NCI-H345 treated with DMSO at 0.1 percent for 48 hours (cell line): ENCODE data around the gene MAPK8IP3.

Source experiments
- DNase-seq: peaks from one replicate; lab custom pipeline; 2025; ENCODE audit not compliant: unreplicated experiment; lab: John Stamatoyannopoulos, UW

Gene MAPK8IP3

DNA sequence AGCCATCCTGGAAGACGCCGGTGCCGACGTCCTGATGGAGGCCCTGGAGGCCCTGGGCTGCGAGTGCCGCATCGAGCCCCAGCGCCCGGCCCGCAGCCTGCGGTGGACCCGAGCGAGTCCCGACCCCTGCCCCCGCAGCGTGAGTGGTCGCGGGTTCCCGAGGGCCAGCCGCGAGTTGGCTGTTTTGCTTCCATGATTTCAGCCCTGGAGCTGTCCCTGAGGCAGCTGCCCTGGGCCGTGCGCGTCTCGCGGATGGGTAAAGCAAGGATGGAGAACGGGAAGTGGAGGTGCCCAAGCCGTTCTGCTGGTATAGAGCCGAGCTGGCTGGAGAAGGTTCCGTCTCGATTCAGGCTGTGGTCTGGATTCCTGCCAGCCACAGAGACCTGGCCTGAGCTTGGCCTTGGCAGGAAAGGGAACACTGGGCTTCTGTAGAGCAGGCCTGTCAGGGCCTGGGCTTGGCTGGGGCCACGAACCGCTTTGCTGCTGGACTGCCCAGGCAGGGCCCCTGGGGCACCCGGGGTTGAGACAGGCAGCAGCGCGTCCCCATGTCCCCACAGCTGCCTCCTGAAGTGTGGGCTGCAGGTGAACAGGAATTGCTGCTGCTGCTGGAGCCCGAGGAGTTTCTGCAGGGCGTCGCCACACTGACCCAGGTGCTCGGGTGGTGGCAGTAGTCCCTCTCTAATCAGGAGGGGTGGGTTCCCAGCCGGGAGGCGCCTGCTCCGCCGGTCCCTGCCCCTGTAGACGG lies 67.9 kb downstream of the MAPK8IP3 start:
- DNase-seq: no peak

DNA sequence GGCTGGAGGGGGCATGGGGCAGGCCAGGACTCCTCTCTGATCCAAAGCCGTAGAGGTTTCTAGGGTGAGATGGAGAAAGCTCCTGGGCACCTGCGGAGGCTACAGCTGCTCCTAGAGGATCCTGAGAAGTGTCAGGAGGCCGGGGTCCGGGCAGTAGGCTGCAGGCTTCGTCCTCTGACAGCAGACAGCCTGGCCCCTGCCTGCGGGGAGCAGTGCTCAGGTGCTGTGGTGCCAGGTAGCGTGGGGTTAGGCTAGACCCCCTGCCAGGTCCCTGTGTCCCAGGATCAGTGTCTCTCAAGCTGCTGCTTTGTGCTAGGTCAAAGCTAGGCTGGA lies 68.4 kb downstream of the MAPK8IP3 start:
- DNase-seq: no peak

DNA sequence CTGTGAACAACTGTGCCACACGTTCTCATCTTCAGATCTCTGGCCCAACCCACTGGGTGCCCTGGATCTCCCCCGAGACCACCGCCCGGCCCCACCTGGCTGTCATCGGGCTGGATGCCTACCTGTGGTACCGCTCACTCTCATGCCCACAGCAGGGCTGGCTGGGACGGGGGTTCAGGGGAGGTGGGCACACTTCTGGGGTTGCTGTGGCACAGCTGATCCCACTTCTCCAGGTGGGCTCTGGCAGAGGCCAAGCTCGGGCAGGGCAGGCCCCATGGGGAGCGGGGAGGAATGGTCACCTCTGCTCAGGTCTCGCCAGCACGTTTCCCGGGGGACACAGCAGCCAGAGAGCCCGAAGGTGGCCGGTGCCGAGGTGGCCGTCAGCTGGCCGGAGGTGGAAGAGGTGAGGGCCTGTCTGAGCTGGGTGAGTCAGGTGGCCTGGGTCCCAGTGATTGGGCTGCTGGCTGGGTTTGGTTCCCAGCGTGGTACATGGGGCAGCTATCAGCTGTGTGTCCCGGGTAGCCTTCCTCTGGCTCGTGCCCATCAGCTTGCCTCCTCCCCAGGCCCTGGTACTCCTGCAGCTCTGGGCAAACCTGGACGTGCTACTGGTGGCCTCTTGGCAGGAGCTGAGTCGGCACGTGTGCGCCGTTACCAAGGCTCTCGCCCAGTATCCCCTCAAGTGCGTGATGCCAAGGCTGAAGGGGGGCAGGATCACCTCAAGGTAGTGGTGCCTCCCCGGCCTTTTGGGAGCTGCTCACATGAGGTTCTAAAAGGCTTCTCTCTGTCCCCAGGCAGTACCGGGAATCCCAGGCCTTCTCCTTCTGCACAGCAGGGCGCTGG lies 69.2 kb downstream of the MAPK8IP3 start:
- DNase-seq: no peak

DNA sequence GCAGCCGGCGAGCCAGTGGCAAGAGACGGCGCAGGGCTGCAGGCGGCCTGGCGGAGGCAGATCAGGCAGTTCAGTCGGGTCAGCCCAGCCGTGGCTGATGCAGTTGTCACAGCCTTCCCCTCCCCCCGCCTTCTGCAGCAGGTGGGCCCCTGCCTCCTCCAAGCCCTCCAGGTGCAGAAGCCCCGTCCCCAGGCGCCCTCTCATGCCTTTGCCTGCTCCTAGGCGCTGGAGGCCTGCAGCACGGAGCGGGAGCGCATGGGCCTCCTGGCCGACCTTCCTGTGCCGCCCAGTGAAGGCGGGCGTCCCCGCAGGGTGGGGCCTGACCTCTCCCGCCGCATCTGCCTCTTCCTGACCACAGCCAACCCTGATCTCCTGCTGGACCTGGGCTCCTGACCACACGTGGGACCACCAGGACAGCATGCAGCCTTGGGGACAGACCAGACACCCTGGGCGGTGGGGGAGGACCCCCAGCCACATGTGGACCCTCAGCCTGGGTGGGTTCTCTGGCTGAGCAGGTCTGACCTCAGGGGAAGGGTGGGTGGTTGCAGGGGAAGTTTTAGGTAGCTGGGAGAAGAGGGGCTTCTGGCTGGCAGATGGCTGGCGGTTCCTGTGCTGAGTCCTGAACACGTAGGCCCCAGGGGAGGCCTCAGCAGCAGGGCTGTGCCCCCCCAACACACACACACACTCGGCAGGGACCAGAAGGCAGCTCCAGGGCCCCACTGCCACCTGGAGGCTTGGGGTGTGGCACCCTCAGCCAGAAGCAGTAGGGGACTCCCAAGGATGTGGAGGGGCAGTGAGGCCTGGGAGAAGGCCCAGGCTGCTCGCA lies 70.1 kb downstream of the MAPK8IP3 start:
- no peak for DNase-seq

DNA sequence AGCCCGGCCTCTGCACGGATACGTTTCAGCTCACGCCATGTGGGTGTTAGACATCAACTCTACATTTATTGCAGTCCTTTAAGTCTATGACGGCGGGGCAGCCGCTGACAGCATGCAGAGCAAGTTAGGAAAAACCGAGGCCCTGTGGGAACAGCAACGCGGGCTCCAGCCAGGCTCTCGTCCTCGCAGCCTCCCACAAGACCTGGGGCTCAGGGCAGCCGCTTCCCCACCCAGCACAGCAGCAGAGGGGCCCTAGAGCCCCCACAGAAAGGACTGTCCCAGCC lies 70.6 kb downstream of the MAPK8IP3 start:
- DNase-seq: no peak

DNA sequence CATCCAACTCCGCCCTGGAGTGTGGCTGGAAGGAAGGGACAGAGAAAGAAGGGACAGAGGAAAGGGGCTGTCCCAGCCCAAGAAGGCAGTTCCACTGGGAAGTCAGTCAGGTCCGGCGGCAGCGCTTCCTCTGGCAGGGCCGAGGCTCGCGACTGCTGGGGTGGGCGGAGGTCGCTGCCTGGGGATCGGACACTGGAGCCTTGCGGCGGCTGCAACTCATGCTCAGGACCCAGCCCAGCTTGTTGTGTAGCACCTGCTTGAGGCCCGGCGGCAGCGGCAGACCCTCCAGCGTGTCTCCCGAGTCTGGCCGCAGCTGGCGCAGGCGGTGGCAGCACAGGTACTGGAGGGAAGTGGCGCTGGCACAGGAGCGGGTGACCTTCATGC lies 71.0 kb downstream of the MAPK8IP3 start:
- no peak for DNase-seq

DNA sequence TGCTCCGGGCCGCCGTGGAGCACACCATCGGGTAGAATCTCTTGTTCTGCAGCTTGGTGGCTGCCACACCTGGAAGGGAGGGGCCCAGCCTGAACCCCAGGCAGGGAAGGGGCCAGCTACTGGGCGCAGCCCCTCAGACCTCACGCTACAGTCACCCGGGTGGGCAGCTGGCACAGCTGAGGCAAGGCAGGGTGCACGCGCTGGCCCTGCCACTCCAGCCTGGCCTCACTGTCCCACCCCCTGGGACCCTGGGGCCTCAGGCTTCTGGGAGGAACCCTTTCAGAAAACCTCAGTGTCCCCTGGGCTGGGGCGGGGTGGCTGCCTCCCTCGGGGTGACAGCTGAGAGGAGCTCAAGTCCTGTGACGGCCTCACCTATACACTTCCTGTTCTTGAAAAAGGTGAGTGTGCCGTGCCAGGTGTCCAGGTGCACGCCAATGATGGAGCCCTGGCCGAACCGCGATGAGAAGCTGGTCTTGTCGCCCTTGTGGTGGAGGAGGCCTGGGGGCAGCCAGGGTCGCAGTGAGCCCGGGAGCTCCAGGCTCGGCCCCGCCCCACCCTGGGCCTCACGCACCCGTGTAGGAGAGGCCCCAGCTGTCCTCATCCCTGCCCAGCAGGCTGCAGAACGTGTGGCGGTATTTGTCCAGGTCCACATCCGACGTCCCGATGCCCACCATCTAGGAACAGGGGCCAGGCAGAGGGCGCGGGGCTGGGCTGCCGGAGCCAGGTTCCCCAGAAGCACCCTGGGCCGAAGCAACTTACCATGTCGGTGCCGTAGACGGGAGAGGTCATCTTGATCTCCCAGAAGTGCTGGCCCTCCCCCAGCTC lies 71.6 kb downstream of the MAPK8IP3 start:
- no peak for DNase-seq

DNA sequence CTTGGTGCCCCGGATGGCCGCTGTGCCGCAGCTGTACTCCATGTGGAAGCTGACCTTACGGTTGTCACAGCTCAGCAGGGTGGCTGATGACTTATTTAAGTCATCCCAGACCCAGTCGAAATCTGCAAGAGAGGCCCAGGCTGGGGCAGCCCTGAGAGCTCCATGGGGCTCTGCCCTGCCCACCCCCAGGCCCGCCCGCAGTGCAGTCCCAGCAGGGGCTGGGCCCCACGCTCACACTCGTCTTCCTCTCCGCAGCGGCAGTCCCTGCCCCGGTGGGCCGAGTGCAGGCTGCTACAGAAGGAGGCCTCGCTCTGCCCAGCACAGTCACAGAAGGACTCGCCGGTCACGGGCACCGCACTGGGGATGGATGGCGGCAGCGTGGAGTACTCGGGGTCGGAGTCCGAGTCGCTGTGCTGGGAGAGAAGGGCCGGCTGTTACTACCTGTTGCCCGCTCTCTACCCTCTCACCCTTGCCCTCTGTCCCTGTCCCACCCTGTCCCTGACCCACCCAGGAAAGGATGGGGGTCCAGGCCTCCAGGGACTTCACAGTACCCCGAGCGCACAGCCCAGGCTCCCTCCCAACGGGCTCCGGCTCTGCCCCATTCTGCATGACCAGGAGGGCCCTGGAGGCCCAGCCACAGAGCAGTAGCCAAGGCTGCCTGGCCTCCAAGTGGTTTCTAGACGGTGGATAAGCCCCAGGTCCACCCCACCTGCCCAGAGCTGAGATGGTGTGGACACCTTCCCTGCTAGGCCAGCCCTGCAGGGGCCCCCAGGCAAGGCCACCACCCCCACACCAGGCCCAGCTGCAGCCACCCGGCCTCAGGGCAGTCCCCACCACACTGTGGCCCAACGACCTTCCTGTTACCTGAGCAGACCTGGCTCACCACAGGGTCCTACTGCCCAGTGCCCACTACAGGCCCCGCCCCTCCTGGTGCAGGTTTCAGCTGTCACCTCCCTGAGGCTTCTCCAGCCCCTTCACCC lies 72.5 kb downstream of the MAPK8IP3 start:
- DNase-seq: no peak

DNA sequence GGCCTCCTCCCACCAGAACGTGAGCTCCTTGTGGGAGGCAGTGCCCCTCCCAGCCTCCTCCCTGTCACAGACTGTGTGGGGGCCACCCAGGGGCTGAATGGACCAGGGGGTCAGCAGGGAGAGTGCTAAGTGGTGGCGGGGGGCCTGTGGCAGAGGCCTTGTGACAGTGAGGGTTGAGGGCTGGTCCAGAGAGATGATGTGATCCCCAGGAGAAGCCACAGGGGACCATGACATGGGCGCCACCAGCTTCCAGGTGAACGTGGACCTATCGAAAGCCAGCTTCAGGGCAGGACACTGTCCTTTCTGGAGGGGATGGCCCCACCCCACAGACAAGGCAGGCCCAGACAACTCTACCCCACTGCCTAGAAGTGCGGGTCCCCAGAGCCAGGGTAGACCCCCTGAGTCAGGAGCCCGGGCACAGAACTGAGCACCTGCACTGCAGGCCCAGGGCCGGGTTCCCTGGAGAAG lies 73.3 kb downstream of the MAPK8IP3 start:
- DNase-seq: no peak

DNA sequence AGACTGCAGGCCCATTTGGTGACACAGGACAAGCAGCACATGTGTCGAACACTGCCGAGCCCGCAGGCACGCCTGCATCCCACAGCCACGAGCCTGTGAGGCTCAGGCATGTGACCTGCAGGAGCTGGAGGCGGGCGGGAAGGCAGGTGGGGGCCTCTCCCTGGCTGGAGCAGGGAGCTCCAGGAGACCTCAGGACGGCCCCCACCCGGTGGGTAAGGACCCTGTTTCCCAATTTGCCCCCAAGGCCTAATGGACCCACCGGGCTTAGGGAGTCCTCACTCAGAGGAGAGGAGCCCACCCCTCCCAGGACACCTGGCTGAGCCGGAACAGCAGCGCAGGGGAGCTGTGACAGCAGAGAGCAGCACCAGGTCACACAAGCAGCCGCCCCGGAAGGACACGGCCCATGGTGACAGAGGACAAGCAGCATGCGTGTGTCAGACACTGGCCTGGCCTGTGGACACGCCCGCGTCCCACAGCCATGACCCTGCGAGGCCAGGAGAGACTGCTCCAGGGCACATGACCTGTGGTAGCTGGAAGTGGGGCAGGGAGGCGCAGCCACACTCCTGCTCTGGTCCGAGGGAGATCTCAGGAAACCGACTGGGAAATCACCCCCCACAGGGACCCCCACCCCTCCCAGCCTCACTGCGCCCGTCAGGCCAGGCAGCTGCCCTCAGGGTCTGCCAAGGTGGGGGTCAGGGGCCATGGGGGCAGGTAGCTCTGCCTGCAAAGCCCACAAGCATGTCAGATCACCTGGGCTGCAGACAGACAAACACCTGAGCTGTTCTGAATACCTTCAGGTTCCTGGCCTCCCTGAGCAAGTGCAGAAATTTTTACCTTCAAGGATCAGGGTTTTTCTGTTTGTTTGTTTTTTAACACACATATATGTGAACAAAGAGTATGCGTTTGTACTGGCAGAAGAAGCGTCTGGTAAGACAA lies 74.0 kb downstream of the MAPK8IP3 start:
- no peak for DNase-seq

DNA sequence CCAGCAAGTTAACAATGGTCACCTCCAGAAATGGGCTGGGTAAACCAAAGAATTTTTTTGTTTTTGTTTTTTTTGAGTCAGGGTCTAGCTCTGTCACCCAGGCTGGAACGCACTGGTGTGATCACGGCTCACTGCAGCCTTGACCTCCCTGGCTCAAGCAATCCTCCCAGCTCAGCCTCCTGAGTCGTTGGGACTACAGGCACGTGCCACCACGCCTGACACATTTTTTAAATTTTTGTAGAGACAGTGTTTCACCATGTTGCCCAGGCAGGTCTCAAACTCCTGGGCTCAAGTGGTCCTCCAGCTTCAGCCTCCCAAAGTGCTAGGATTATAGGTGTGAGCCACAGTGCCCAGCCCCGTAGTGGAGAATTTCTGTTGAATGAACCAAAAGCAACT lies 74.7 kb downstream of the MAPK8IP3 start:
- DNase-seq: no peak

DNA sequence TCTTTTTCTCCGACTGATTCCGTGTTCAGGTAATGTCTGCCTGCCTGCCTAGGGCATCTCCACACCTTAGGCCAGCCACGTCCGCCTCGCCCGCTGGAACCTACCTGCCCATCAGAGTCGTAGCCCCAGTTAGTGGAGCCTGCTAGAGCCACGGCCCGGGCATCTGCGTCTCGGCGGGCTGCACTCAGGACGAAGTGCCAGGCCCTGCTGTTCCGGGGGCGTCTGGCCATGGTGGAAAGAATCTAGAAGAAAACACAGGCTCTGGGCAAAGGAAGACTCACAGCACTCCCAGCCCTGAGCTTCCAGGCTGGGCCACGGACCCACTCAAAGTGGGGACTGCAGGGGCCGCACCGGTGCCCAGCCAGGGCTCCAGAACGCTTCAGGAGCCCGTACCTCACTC lies 75.3 kb downstream of the MAPK8IP3 start:
- DNase-seq: no peak

DNA sequence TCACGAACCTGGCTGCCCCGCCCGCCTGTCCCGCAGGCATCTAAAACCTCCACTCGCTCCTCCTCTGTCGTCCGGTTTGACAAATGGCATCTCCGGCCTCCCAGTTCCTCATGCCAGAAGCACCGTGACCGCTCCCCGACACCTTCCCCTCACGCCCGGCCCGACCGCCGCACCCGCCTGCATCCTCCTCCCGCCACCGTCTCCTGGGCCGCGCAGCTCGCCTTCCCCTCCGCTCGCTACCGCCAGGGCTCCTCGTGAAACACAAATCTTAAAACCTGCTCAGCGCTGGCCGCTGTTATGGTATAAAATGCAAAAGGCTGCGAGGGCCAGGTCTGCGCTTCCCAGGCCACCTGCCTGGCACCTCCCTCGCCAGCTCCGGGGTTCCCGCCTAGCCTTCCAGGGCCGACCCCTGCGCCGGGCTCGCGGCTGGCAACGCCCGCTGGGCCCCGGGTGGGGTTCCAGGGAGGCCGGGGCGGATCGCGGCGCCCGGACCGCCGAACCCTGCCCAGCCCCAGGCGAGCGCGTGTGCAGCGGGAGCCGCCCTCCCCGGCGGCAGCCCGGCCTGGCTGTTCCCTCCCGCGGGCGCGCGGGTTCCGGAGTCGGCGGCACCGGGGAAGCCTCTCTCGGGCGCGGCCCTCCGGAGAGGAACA lies 75.9 kb downstream of the MAPK8IP3 start:
- DNase-seq: no peak

DNA sequence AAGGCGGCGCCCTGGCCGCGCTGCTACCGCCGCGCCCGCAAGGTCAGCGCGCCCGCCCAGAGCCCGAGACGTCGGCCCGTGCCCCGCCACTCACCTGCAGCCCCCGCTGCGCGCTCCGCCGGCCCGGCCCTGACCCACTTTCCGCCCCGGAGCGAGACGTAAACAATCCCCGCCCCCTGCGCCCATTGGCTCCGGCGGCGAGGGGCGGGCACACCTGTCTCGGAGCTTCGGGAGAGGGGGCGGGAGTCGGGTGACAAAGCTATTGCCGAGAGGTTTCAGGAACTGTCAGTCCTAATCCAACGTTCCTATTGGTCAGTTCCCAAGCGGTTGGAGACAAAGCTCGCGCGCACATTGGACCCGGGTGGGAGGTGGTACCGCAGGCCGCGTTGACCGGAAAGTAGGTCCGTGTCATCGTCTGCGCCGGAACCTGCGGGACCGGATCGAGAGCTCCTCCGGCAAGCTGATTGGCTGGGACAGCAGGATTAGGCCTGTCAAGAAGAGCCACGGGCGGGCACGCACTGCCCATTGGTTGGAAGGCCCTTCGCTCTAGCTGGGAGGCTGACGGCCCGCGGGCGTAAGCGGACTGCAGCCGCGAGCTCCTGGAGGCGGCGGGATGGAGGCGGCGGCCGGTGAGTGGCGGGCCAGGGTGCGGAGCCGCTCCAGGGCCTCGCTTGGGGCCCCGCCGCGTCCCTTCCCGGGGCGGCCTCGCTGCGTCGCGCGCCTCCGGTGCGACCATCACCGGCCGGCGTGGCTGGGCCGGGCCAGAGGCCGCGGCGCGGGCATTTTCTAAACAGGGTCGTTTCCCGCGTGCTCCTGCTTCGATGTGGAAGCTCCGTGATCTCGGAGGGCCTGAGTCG lies 76.6 kb downstream of the MAPK8IP3 start, which contains the start of the genes NUBP2 and SPSB3:
Gene NUBP2 (plus strand): TSS at position 553 of the 857 bp plus-strand sequence. CDS start 61 bp downstream, at position 614.
Gene SPSB3 (minus strand): TSS at position 164 of the 857 bp plus-strand sequence. CDS start 1,088 bp downstream, outside the sequence.
- peak; percentile 98 for DNase-seq

DNA sequence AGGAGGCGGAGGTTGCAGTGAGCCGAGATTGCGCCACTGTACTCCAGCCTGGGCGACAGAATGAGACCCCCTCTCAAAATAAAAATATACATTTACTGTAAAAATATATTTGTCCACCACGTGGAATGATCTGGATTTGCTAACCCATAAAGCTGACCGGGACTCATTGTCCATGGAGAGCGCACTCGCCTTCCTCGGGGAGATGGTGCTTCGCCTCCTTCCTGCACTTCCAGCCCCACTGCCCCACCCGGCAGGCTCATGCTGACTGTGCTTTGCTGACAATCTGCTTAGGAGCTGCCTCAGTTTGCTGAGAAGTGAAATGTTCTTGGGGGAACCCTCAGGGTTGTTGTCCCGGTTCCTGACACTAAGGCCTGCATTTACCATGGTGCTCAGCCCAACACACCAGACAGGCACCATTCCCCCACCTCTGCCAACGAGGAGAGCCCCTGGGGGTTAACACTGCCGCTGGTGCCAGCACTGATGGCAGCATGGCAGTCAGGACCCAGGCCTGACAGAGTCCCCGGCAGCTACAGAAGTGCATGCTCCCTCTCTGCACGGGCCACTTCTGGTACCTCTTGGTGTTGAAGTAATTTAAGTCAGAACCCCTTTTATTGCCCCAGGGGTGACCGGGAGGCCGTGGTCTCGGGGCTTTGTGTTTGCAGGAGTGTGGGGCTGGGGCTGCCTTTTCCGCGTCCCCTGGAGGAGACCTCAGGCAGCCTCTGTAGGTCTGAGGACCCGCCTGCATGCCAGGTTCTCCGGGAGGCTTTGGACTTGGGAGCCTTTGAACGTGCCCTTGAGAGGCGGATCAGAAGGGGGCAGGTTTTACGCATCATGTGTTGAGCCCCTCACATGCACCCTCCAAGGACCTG lies 79.2 kb downstream of the MAPK8IP3 start:
- no peak for DNase-seq

DNA sequence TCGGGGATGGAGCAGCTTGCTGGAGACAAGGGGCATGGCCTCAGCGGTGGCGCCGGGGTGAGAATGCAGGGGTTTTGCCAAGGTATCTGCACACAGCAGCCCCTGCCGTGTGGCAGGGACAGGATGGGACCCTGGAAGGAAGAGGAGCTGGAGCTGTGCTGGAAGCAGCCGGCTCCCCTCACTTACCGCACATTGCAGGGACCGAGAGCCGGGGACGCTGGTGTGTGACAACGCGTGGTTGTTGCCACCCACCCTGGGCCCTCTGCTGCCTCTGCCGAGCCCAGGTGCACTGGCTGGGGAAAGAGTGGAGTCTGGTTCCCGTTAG lies 79.8 kb downstream of the MAPK8IP3 start:
- DNase-seq: no peak
